AG20443 (cell line): ENCODE data around the gene MRPL48.

ENCODE experiments used
- DNase-seq: peaks from one replicate; pipeline ENCODE4 v3.0.0; 2012; ENCODE audit warnings: low spot score, mixed read lengths

Gene MRPL48

DNA sequence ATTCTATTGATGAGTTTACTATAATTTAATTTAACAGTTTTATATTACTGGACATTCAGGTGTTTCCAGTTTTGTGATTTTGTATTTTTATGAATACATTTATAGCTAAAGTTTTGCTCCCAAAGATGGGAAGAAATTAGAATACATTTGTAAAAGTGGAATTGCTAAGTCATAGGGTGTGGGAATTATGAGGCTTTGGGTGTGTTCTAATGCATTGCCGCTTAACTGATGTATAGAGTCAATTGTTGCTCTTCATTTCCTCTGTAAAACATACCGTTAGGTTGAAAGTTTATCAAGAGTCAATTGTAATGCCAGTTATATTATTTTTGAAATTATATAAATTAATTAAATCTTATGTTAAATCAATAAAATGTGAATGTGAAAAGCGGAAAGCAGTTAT lies 105.4 kb downstream of the MRPL48 start:
- DNase-seq: no peak

DNA sequence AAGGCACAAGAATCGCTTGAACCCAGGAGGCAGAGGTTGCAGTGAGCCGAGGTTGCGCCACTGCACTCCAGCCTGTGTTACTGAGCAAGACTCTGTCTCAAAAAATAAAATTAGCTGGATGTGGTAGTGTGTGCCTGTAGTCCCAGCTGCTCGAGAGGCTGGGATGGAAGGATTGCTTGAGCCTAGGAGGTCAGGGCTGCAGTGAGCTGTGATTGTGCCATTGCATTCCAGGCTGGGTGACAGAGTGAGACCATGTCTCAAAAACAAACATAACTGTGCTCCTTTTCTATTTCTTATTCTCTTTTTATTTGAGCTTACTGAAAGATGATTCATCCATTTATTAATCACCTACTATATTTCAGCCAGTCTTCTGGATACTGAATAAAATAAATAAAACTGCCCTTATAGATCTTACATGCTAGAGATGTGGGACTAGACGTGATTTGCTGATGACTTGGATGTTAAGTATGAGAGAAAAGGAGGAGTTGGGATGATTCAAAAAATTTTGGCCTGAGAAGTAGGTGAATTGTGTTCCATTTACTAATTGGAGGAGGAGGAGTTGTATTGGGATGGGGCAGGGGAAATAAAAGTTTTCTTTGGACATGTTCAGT lies 107.2 kb downstream of the MRPL48 start:
- peak; percentile 50 for DNase-seq

DNA sequence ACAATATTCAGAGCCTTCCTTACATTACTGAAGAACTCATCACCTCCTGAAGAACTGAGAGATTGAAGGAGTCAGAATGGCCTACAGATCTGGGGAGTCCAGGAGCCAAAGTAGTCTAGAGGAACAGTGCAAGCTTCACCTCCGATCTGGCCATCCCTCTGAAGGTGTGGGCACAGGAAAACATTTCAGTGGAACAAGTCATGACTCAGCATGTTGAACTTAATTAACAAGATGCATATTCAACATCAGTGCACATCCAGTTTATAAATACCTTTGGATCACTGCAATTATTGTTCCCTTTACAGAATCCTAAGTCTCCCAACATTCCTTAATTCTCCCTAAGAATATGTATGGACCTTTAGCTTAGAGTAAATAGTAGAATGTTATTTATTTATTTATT lies 114.6 kb downstream of the MRPL48 start:
- no peak for DNase-seq

DNA sequence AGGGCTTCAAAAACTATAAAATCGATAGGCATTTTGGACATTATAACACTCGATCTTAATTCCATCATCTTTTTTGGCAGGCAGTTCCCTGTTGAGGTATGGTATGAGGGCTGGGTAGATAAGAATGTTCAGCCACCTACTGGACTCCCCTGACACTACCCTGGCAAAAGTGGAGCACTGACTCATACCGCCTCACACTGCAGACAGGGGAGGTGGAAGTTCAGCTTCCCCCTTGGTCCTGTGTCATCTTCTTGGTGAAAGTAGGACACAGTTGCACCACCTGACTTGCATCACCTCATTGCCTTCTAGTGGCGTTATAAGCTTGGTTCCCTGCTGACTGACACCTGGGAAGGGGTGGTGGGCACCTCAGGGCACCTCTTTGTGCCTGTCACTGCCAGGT lies 119.5 kb downstream of the MRPL48 start:
- DNase-seq: peak; percentile 56

DNA sequence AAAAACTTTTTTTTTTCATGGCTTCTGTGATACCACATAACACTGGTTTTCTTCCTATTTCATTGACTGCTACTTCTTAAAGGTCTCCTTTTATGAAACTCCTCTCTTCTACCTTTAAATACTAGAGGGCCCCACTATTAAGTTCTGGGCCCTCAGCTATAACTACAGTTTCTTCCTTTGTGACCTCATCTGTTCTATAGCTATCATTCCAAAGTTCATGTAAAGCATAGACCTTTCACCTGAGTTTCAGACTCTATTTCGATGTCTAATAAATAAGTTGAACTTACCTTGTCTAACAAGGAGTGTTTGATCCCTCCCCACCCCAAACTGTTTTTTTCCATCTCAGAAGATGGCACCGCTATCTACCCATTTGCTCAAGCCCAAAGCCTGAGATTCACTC lies 124.4 kb downstream of the MRPL48 start:
- no peak for DNase-seq

DNA sequence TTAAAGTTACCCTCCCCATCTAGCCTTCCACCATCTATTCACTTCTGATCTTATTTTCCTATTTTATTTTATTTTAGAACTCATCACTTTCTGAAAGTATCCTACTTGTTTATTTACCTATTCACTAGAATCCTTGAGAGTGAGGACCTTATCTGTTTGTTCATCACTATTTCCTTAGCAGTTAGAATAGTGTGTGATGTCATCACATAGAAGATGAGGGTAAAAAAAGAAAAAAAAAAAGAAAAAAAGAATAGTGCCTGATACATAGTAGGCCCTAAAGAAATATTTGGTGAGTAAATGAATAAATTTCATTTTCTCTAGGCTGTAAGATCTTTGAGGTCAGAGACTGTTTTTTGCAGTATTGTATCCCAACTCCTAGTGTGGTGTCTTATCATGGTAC lies 125.8 kb downstream of the MRPL48 start:
- DNase-seq: no peak

DNA sequence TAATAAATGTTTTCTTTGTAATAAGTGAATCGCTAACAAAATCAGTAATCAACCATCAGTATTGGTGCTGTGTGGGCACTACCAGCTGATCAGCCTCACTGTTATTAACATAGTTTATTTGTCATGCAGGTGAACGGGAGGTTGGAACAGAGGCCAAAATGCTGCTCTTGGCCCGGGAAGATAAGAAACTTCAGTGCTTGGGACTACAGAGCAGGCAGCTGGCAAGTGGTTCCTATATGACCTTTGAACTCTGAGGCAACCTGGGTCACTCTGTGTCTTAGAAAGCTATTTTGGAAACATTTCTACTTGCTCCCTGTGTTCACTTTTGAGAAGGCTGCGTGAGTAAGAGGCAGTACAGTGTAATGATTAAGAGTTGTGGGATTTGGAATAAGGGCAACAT lies 126.6 kb downstream of the MRPL48 start:
- DNase-seq: no peak
